Muscle of arm (tissue), 14 donors: ENCODE results near the gene APBB1. TPM values are rescaled to one million over a fixed set of nuclear protein-coding genes. Genes with fewer than 3 reads are reported as not detected.
A peak's percentile ranks its signal among the peaks of the same experiment; 100 is the strongest.

Source experiments
- DNase-seq: peaks from one replicate; pipeline ENCODE4 v3.0.0-alpha.2; 2013
- long read RNA-seq, 11 donors: transcript quantifications; one replicate each; lab custom pipeline, GENCODE V29; 2026
- polyA plus RNA-seq, 12 donors: library from polyadenylated mRNA; unstranded; fragments of 120-200 nt; gene quantifications; one replicate each; pipeline ENCODE4 v1.2.1, GENCODE V29; 2013; ENCODE audit not compliant: insufficient read length in 12 of 12

The APBB1 gene
- polyA plus RNA-seq = 10 to 100 TPM in 11 of 12 donors, not detected in 1; 20.5 to 32.5 (median 28.1) TPM
- long read RNA-seq, donor 1, partial matches to known transcripts = 0 of 6 reads
- long read RNA-seq, donor 1, other reads (novel, unspliced or antisense) = 0 of 6 reads
- long read RNA-seq, donor 2, partial matches to known transcripts = 0 of 4 reads
- long read RNA-seq, donor 2, other reads (novel, unspliced or antisense) = 0 of 4 reads
- long read RNA-seq, donor 3, partial matches to known transcripts = 0 of 3 reads
- long read RNA-seq, donor 3, other reads (novel, unspliced or antisense) = 0 of 3 reads
- long read RNA-seq, donor 4, partial matches to known transcripts = 0 of 2 reads
- long read RNA-seq, donor 4, other reads (novel, unspliced or antisense) = 0 of 2 reads
- long read RNA-seq, donor 5 = 0 reads
- long read RNA-seq, donor 6, partial matches to known transcripts = 0 of 2 reads
- long read RNA-seq, donor 6, other reads (novel, unspliced or antisense) = 0 of 2 reads
- long read RNA-seq, donor 7, partial matches to known transcripts = 0 of 1 reads
- long read RNA-seq, donor 7, other reads (novel, unspliced or antisense) = 0 of 1 reads
- long read RNA-seq, donor 8, transcript APBB1-201 (14 exons, 2,636 nt) = major isoform, 5 of 14 reads
- long read RNA-seq, donor 8, partial matches to known transcripts = 5 of 14 reads
- long read RNA-seq, donor 8, other reads (novel, unspliced or antisense) = 0 of 14 reads
- long read RNA-seq, donor 9, partial matches to known transcripts = 0 of 2 reads
- long read RNA-seq, donor 9, other reads (novel, unspliced or antisense) = 0 of 2 reads
- long read RNA-seq, donor 10, transcript APBB1-201 (14 exons, 2,636 nt) = major isoform, 7 of 10 reads
- long read RNA-seq, donor 10, partial matches to known transcripts = 0 of 10 reads
- long read RNA-seq, donor 10, other reads (novel, unspliced or antisense) = 0 of 10 reads
- long read RNA-seq, donor 11, partial matches to known transcripts = 0 of 6 reads
- long read RNA-seq, donor 11, other reads (novel, unspliced or antisense) = 0 of 6 reads

DNA sequence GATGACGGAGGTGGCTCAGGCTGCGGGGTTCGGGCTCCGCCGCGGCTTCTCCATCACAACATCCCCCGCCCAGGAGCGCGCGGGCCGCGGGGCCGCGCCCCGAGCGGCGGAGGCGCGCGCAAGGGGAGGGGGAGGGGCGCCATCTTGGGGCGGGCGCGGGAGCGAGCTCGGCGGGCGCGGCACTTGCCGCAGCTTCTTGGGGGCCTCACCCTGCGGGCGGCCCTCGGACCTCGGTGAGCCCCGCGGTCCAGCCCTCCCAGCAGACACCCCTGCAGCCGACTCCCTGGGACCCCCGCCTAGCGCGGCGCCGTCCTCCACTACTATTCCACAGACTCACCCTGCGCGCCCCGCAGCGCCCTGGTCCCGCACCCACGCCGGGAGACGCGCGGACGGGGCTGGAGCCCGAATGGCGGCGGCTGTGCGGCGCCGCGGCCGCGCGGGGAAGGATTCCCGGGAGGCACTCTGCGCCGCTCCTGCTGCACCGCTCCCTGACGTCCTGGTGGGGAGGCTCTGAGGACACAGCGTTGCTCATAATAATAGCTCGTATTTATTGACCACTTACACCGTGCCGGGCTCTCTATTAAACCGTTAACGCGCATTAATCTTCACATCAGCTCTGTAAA, at the start of gene APBB1:
Gene APBB1 (minus strand): TSS at position 86 of the 623 bp plus-strand sequence. CDS start 7,747 bp downstream, outside the sequence.
- DNase-seq = peak; percentile 70

DNA sequence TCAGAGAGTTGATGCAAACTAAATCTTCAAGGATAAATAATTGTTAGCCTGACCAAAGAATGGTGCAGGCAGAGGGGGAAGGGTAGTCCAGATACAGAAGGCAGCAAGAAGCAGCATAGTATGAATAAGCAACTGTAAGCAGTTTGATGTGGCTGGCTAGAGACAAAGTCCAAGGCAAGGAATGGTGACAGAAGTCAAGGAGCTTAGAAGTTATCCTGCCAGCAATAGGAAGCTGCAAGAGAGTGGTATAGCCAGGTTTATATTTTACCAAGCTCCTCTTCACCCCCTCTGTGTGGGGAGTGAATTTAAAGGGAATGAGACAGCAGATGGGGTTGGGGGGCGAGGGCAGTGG, 40.2 kb upstream of the APBB1 start:
- no peak for DNase-seq

DNA sequence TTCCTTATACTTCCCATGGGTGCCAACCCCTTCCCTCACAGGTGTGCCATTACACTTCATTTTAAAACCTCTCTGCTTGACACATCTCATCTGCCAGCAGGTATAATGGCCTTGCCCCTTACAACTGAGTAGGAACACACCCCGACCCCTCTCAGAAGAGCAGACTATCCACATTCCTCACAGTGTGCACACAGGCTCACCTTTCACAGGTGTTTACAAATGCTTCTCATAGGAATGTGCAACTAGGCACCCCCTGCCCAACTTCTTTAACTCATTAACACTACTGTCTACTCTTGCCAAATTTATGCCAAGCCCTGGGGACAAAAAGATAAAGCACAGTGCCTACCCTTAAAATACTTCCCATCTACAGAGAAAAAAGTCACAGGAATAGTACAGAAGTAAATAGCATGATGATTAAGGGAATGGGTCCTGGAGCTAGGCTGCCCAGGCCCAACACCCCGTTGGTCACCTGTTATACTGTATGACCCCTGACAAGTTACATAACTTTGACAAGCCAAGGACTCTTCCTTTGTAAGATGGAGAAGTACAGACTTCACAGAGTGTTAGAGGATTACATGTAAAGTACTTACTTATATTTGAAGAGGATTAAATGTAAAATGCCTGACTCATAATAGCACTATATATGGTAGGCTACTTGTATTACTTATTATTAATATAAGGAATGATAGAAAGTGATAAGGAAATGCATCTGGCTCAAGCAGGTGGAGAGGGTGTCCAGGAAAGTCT, 39.6 kb upstream of the APBB1 start:
- DNase-seq = no peak

DNA sequence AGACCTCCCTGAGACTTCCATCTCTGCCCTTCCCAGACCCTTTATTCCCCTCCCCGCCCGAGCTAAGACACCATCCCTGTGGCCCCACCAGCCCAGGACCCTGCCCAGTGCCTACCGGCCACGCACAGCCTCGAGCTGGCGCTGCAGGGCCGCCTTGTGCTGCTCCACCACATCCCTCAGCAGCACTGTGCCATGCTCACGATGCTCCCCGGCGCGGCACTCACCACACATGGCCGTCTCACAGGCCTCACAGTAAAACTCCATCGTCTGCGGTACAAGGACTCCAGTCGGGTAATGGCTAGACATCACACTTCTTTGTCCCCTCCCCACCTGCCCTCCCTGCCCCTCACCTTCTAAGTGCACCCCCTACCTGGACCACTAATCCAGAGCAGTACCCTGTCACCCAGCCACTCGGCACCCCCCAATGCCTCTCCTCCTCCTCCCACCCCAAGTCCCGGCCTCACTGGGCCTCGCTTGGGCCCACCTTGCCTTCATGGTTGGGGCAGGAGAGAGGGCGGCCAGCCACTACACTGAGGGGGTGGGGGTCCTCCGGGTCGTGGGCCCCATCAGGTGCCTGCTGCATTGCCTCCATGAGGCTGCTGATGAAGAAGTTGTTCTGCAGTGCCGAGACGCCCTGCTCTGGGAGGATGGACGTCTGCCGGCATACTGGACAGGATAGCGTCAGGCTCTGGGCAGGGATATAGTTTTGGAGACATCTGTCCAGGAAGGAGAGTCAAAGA, 38.9 kb upstream of the APBB1 start:
- no peak for DNase-seq

DNA sequence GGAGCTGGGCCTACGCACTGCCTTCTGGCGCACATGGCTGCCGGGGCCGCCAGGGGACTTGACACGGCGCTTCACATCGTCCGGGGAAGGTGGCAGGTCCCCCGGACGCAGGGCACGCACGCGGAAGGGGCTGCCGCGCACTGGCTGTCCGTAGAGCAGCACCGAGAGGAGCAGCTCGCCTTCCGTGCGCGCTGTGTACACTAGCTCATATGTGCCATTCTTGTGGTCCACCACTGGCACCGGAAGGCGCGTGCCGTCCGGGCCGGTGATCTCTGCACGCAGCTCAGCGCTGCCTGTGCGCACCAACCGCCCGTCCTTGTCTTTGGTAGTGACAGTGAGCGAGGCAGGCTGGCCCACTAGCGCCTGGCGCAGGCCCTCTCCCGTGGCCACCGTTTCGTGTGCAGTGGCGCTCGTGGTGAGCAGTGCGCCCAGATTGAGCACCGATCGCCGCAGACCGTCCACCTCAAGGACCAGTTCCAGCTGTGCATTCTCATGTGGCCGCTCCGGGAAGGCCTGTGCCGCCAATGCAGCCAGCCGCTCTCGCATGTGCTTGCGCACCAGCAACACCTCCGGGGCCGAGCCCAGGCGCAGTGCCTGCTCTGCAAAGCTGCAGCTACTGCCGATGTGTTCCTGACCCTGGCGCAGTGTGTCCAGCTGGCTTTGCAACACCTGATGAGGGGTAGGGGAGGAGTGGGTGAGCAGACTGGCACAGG, 37.6 kb upstream of the APBB1 start:
- DNase-seq = no peak

DNA sequence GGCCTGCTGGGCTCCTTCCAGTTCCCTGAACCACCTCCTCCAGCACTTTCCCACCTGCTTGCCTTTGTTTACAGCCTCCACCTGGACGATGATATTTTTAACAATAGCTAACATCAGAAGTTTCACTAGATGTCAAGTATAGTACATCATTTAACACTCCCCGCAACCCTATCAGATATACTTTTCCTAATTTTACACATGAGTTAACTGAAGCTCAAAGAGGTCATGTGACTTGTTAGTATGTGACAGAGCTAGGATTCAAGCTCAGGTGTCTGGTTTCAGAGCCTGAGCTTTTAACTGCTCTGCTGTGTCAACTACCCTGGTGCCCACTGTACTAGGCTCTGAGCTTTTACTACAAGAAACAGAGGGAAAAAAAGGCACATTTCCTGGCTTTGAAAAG, 36.2 kb upstream of the APBB1 start:
- DNase-seq = no peak

DNA sequence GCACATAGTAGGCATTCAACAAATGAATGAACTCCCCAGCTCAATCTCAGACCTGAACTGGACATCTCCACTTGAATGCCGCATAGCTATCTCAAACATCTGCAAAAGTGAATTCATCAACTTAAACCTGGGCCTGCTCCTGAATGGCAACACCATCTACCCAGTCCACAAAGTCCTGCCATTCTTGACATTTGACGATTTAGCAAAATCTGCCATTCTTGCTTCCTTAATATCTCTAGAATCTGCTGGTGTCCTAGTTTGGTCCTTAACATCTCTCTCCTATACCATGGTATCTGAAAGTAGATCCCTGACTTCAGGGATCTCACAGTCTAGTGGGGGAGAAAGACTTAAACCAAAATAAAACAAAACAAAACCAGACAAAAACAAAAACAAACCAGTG, 34.3 kb upstream of the APBB1 start:
- DNase-seq = no peak

DNA sequence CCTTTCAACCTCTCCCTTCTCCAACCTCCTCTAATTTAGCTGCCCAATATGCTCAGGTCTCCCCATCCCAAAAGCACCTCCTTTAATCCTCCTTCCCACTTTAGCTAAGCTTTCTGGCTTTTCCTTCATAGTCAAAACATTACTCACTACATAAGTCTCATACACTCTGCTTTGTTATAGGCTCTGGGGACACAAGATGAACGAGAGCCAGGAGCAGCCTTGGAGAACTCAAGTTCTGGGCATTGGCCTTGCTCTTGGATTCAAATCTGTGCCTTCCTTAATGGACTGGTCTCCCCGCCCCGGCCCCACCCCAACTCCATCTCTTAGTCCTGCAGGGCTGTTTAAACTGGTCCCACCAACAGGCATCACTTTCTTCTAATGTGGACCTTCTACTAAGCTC, 33.3 kb upstream of the APBB1 start:
- DNase-seq = no peak

DNA sequence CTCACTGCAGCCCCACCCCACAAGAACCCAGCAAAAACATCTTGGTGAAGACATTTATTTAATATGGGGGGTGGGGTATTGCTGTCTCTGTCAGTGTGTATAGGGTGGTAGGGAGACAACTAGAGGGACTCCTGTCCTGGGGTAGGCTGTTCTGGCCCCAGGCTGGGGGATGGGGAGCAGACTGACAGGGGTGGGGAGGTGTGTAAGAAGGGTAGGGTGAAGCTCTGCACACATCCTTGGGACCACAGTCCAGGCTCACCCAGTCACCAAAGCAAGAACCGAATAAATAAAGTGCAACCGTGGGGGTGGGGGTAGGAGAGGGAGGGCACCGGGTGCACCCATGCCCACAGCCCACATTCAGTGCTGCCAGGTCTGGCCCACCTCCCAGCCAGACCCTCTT, 29.7 kb upstream of the APBB1 start:
- no peak for DNase-seq

DNA sequence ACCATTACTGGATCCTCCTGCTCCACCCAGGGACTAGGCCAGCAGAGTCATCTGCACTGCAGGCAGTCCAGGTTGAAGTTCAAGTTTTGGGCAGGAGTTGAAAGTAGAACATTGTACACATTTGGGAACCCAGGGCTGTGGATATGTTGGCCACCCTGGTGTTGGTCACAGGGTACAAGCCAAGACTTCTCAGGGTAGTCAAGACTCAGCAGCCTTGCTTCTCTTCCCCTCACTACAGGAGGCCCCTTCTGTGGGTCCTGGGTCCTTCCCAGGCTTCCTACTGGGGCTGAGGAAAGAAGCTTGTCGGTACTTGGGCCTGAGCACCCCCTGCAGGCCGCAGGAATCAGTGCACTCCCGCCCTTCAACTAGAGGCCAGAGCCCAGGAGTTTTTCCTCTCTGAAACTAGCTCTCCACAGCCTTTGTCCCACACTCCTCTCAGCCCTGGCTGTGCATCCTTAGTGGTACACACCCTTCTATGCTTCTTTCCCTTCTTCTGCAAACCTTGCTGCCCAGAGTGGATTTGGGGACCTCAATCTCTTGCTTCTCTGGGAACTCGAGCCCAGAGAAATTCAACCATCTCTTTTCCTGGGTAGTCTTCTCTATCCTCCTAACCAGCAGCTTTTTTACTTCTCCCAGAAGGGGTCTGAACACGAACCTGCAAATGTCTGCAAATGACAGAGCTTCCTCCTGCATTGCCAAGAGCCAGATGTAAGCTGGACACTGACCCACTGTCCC, 24.5 kb upstream of the APBB1 start:
- peak; percentile 25 for DNase-seq

DNA sequence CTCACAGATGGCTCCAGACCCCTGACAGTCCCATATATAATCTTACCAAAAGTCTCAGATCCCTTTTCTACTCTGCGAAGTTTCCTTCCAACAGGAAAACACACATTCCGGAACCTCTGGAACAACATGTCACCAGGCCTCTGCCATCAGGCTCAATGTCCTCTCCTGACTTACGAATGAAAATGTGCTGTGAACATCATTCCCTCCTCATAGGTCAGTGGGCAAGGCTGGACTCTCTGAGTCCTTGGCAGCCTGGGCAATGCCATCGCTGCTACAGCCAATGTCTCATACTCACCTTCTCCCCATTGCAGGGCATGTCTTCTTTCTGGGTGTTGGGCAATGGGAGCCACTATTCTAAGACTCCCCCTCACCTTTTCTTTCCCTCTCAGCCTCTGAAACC, 23.5 kb upstream of the APBB1 start:
- DNase-seq = no peak

DNA sequence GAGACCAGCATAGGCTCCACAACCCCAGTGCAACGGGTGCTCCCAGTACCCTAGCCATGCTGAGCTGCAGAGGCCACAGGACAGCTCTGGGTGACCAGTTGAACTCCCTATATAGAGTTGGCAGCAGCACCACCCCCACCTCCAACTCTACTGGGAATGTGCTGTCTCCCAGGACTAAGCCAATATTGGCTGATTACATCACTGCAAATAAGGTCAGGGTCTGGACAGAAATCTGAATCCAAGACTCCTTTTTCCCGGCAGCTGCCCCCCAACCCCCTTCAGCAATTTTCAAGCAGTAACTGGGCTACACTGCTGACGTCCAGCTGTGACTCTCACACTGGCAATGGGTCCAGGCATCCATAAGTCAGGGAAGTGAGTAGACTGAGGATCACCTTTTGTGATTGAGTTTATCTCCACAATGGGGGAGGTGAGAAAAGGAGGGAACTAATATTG, 22.0 kb upstream of the APBB1 start, which contains the start of gene HPX:
Gene HPX (minus strand): TSS at position 82 of the 453 bp plus-strand sequence. CDS start 24 bp downstream, at position 58.
- DNase-seq = no peak

DNA sequence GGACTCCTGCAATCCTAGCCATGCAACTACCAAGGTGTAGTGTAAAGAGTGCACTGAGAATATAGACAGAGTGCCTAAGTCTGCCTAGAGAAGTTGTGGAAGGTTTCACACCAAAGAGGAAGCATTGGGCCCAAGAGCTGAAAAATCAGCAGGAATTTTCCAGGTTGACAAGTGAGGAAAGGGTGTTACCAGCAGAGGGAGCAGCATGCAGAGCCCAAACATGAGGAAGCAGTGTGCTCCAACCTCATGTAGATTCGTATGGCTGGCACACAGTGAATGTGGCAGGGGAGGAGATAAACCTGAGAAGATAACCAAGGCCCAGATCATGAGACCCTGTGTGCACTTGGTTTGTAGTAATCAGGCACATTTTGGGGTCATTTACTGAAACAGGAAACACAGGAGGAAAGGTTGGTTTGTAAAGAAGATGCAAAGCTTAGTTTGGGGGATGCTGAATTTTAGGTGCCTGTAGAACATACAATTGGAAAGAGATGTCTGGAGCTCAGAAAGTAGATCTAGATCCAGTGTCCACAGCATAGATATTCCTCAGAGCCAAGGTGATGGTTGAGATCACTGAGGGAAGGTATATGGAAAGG, 20.2 kb upstream of the APBB1 start:
- DNase-seq = peak; percentile 16

DNA sequence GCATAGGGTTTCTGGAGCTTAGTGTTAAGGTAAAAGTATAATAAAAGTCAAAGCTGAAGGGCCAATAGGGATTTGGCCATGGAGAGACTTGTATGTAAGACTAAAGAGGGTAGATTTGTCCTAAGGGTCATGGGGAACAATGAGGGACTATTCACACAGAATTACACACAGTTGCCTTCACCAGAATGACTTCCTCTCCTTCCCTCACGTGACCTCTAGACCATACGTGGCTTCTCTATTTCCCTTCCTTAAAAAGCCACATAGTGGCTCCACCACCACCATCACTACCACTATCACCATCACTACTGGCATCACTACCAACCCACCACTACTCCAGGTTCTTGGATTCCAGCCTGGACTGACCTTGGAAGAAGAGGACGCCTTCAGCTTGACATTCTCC, 19.1 kb upstream of the APBB1 start:
- DNase-seq = no peak

DNA sequence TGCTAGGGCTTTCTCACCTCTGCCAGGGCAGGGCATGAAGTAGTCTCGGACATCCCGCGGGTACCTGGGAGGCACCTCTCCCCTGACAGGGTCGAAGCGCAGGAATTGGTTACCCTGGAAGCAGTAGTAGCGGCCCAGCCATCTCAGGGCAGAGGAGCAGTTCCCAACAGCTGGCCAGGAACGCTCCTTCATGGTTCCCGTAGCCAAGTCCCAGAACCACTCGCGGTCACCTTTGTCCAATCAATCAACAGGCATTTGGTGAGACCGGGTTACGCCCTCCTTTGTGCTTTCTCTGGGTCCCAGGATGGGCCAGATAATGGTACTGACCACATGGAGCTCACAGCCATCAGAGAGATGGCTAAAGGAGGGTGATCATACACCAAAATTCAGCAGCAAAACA, 18.5 kb upstream of the APBB1 start:
- DNase-seq = no peak

DNA sequence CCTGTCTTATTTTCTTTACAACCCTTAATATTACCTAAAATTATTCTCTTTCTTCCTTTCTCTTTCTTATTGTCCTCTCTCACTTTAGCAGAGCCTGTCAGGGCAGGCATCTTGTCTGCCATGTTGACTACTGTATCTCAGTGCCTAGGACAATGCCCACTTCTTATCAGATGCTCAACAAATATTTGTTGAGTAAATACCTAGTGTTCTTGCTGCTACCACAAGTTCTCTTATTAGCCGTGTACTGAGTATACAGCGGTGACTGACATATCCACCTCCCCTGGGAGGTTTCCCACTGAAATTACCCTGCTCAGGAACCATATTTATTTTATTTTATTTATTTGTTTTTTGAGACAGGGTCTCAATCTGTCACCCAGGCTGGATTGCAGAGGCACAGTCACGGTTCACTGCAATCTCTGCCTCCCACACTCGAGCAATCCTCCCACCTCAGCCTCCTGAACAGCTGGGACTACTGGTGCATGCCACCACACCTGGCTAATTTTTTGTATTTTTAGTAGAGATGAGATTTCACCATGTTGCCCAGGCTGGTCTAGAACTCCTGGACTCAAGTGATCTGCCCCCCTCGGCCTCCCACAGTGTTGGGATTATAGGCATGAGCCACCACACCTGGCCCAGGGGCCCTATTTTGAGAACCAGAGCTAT, 15.2 kb upstream of the APBB1 start:
- no peak for DNase-seq

DNA sequence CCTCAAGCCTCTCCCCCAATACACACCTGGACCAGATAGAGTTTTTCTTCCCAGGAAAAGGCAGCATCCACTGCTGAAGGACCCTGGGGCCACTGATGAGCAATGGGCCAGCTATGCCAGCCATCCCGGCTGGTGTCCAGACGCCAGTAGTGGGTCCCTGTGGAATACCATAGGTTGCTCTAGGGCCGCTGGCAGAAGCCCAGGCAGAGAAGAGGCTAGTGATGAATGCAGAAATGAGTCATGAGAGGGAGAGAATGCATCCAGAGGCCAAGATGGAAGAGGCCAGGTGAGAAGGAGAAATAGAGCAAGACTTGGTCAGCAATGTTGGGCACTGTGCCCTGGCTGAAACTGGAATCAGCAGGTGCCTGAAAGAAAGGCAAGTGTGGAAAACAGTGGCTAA, 13.0 kb upstream of the APBB1 start:
- no peak for DNase-seq

DNA sequence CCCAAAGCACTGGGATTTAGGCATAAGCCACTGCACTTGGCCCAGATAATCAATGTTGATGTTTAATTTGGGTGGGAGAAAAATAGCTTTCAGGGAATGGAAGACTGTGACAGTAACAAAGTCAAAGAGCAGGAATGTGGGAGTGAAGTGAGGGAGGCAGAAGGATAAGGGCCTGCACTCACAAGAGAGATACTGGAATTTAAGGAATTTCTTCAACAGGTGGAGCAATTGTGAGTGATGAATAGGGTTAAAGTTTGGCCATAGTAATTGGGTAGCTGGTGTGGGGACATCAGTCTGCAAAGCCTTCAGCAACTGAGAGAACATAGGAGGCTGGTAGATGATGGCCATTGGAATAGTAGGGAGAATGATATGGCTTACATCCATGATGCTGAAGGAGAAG, 8.6 kb upstream of the APBB1 start:
- no peak for DNase-seq
